Measurements from ENCODE around the gene ESR1. TPM values are rescaled to one million over a fixed set of nuclear protein-coding genes. Genes with fewer than 3 reads are reported as not detected.

Gene ESR1
- total RNA-seq, 4 donors from 2014 or later = 0.13 to 7.4 TPM; not detected in 2

DNA sequence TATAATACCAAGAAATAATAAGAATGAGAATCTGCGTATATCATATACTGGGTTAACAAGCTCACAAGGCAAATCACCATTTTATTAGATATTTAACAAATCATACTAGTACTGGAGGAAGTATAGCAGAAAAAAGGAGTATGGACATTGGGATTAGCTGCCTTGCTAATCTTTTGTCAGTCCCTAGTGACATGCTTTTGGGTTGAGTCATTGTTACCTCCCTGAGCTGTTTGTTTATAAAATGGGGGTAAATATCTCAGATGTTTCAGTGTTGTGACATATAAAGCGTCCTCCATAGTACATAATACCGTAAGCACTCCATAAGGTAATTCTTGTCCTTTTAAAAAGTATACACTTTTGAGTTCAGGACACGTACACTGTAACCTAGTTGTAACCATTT, 107.0 kb downstream of the ESR1 start:
- Histone ChIP-seq H3K9me3 (no peaks in the 10 kb centered on the region), H3K36me3 (no peaks in the 10 kb centered on the region), H3K4me3 (no peak overlapping the region), H3K27ac (no peak overlapping the region), H3K4me1 (no peaks in the 10 kb centered on the region), H3K27me3 (no peaks in the 10 kb centered on the region)
- no peak for TF ChIP-seq POLR2A (IDR thresholded peaks at IDR 0.05)
- TF ChIP-seq CTCF (IDR thresholded peaks at IDR 0.05) = no peak
- DNase-seq = no peak

GRCh38 chr6:151916075-151916474, 108.6 kb downstream of the ESR1 start:
- Histone ChIP-seq H3K4me1 (no peaks in the 10 kb centered on the region), H3K4me3 (no peak overlapping the region), H3K36me3 (no peaks in the 10 kb centered on the region), H3K9me3 (no peaks in the 10 kb centered on the region), H3K27ac (no peak overlapping the region), H3K27me3 (no peaks in the 10 kb centered on the region)
- TF ChIP-seq CTCF (IDR thresholded peaks at IDR 0.05) (no peak), POLR2A (IDR thresholded peaks at IDR 0.05) (no peak)
- DNase-seq = no peak

DNA sequence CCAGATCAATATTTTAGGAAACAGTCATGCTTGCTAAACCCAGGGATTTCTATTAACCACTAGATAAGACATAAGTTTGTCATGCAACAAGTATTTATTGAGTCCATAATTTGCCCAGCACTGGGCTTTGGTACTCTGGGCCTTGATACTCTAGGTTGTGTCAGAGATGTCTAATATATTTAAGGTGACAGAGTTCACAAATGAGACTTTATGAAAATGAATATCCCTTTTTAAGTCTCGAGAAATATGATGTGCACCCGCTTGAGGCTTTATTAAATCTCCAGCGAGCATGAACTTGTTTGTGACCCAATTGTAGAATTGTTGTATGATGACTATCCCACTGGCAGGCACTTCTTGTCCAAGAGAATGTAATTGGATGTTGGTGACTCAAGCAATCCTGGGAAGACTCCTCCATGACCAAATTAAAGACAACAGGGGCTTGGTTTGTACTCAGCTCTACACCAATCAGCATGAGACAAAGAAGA, 109.2 kb downstream of the ESR1 start:
- no peaks in the 10 kb centered on the region for H3K36me3 ChIP-seq
- no peaks in the 10 kb centered on the region for H3K27me3 ChIP-seq
- H3K4me3 ChIP-seq = no peak overlapping the region
- H3K27ac ChIP-seq = no peak overlapping the region
- H3K9me3 ChIP-seq = no peaks in the 10 kb centered on the region
- no peak for TF ChIP-seq POLR2A (IDR thresholded peaks at IDR 0.05)
- no peak for TF ChIP-seq CTCF (IDR thresholded peaks at IDR 0.05)
- DNase-seq = no peak
- H3K4me1 ChIP-seq = no peaks in the 10 kb centered on the region

- TF ChIP-seq POLR2A (IDR thresholded peaks at IDR 0.05) (no peak), CTCF (IDR thresholded peaks at IDR 0.05) (no peak)
- Histone ChIP-seq H3K27ac (no peak overlapping the region), H3K36me3 (no peaks in the 10 kb centered on the region), H3K27me3 (no peaks in the 10 kb centered on the region), H3K4me3 (no peak overlapping the region), H3K9me3 (no peaks in the 10 kb centered on the region), H3K4me1 (no peaks in the 10 kb centered on the region)
- DNase-seq = no peak
Observed at GRCh38 chr6:151917531-151918329, 110.2 kb downstream of the ESR1 start.

DNA sequence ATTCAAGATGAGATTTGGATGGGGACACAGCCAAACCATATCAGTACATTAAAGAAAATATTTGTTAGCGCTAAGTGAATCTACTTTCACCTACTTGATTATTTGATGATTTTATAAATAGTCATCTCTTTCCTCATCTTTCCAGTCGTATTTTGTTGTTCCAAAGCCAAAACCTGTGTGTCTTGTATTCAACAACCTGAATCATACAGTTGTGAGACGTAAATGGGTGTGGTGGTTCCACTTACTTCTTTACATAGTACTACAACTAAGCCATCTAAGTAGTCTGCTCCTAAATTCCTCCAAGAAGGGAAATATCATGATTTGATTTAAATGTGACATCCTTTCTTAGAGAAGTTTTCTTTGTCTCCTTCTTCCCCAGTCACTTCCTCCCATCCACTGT, 132.8 kb downstream of the ESR1 start:
- TF ChIP-seq POLR2A (IDR thresholded peaks at IDR 0.05) = no peak
- Histone ChIP-seq H3K4me3 (no peak overlapping the region), H3K27me3 (no peaks in the 10 kb centered on the region), H3K36me3 (no peaks in the 10 kb centered on the region), H3K27ac (no peak overlapping the region), H3K4me1 (no peaks in the 10 kb centered on the region), H3K9me3 (no peaks in the 10 kb centered on the region)
- no peak for DNase-seq

- no peak for DNase-seq
- H3K4me1 ChIP-seq = no peaks in the 10 kb centered on the region
- no peak overlapping the region for H3K27ac ChIP-seq
- no peaks in the 10 kb centered on the region for H3K36me3 ChIP-seq
- no peaks in the 10 kb centered on the region for H3K9me3 ChIP-seq
- TF ChIP-seq CTCF (IDR thresholded peaks at IDR 0.05) = no peak
- H3K27me3 ChIP-seq = no peaks in the 10 kb centered on the region
- no peak overlapping the region for H3K4me3 ChIP-seq
Observed at GRCh38 chr6:151948002-151948743, 140.7 kb downstream of the ESR1 start.
